LNCaP clone FGC (cell line): ENCODE measurements around the gene UBE2D3.
A peak's percentile ranks its signal among the peaks of the same experiment; 100 is the strongest.

ENCODE experiments used
- DNase-seq: peaks from one replicate; pipeline ENCODE4 v3.0.0-alpha.2; 2011; ENCODE audit warnings: low read depth
- H3K4me3 ChIP-seq: 2 replicates; pipeline ENCODE4 v1.5.1; 2011; ENCODE audit warnings: mild to moderate bottlenecking, low read depth, low read length, control low read depth
- TF ChIP-seq, protein P1 (sequence below): IDR thresholded peaks from 2 replicates; pipeline ENCODE4 v1.5.1; 2012; ENCODE audit warnings: mild to moderate bottlenecking; ENCODE audit not compliant: control insufficient read depth, insufficient read depth; ENCODE audit errors: extremely low read depth

UBE2D3 gene

GRCh38 chr4:102758241-102759160 lies 68.8 kb downstream of the UBE2D3 start:
- TF ChIP-seq, protein P1, sequence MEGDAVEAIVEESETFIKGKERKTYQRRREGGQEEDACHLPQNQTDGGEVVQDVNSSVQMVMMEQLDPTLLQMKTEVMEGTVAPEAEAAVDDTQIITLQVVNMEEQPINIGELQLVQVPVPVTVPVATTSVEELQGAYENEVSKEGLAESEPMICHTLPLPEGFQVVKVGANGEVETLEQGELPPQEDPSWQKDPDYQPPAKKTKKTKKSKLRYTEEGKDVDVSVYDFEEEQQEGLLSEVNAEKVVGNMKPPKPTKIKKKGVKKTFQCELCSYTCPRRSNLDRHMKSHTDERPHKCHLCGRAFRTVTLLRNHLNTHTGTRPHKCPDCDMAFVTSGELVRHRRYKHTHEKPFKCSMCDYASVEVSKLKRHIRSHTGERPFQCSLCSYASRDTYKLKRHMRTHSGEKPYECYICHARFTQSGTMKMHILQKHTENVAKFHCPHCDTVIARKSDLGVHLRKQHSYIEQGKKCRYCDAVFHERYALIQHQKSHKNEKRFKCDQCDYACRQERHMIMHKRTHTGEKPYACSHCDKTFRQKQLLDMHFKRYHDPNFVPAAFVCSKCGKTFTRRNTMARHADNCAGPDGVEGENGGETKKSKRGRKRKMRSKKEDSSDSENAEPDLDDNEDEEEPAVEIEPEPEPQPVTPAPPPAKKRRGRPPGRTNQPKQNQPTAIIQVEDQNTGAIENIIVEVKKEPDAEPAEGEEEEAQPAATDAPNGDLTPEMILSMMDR, result no peak
- H3K4me3 ChIP-seq, result no peak overlapping the region
- peak; percentile 96 for DNase-seq

- TF ChIP-seq, protein P1, result no peak
- DNase-seq, result no peak
- peak overlapping the region; percentile 0; the same call in 1 of the 2 replicates for H3K4me3 ChIP-seq
Measured at GRCh38 chr4:102757681-102758080, 69.7 kb downstream of the UBE2D3 start.

- no peak overlapping the region for H3K4me3 ChIP-seq
- TF ChIP-seq, protein P1, result no peak
- DNase-seq, result no peak
Measured at GRCh38 chr4:102754044-102754443, 73.3 kb downstream of the UBE2D3 start.

GRCh38 chr4:102751941-102752340 lies 75.4 kb downstream of the UBE2D3 start:
- H3K4me3 ChIP-seq, result no peak overlapping the region
- no peak for DNase-seq
- TF ChIP-seq, protein P1, result no peak
